SK-N-SH treated with all-trans-retinoic acid at 6 μM for 48 hours (cell line): ENCODE results near the gene CDKL2.
"Not testable (repeated sequence)": the region's sequence is repeated elsewhere in the genome, so short reads cannot be mapped to it uniquely, and the experiment has no call there.

Experiments used
- ATAC-seq: fragments of 200-7000 bp; cut with Tn5 transposase; 3 replicates; pipeline ENCODE4 v1.9.1; 2020; ENCODE audit warnings: mild to moderate bottlenecking, moderate library complexity
- ARNTL ChIP-seq: fragments of 450-650 bp; formaldehyde crosslinking; IDR thresholded peaks from 2 replicates; pipeline ENCODE4 v1.5.0; 2020; ENCODE audit warnings: low read depth, mild to moderate bottlenecking, moderate library complexity, borderline replicate concordance
- BACH2 ChIP-seq: fragments of 250-450 bp; sonication (Bioruptor Pico); IDR thresholded peaks from 2 replicates; pipeline ENCODE4 v1.9.0; 2021; ENCODE audit warnings: mild to moderate bottlenecking, borderline replicate concordance
- CSDC2 ChIP-seq: fragments of 250-450 bp; sonication (Bioruptor Pico); IDR thresholded peaks from 2 replicates; pipeline ENCODE4 v1.5.0; 2020; ENCODE audit warnings: mild to moderate bottlenecking, moderate library complexity
- ESRRG ChIP-seq: fragments of 250-450 bp; sonication (Bioruptor Pico); IDR thresholded peaks from 2 replicates; pipeline ENCODE4 v1.6.1; 2021; ENCODE audit warnings: mild to moderate bottlenecking
- GLIS3 ChIP-seq: fragments of 250-450 bp; sonication (Bioruptor Pico); IDR thresholded peaks from 2 replicates; pipeline ENCODE4 v1.5.0; 2020; ENCODE audit warnings: mild to moderate bottlenecking, moderate library complexity
- ISL1 ChIP-seq: fragments of 250-450 bp; sonication (Bioruptor Pico); IDR thresholded peaks from 2 replicates; pipeline ENCODE4 v2.1.2; 2022; ENCODE audit warnings: mild to moderate bottlenecking, moderate library complexity
- OSR1 ChIP-seq: fragments of 250-450 bp; sonication (Bioruptor Pico); IDR thresholded peaks from 2 replicates; pipeline ENCODE4 v1.8.0; 2022; ENCODE audit warnings: moderate library complexity, mild to moderate bottlenecking, inconsistent platforms
- SNAI2 ChIP-seq: fragments of 250-450 bp; sonication (Bioruptor Pico); IDR thresholded peaks from 2 replicates; pipeline ENCODE4 v1.5.0; 2020; ENCODE audit warnings: mild to moderate bottlenecking, moderate library complexity
- TCF4 ChIP-seq: fragments of 250-450 bp; sonication (Bioruptor Pico); IDR thresholded peaks from 2 replicates; pipeline ENCODE4 v1.8.0; 2021; ENCODE audit warnings: mild to moderate bottlenecking, moderate library complexity, borderline replicate concordance
- ZC3H10 ChIP-seq: fragments of 250-450 bp; sonication (Bioruptor Pico); IDR thresholded peaks from 2 replicates; pipeline ENCODE4 v1.5.1; 2021; ENCODE audit warnings: mild to moderate bottlenecking, moderate library complexity
- ZFP30 ChIP-seq: fragments of 450-650 bp; formaldehyde crosslinking; IDR thresholded peaks from 2 replicates; pipeline ENCODE4 v1.5.0; 2022; ENCODE audit warnings: mild to moderate bottlenecking, moderate library complexity
- ZNF565 ChIP-seq: fragments of 450-650 bp; formaldehyde crosslinking; conservative IDR thresholded peaks from 2 replicates; pipeline ENCODE4 v1.5.0; 2020; ENCODE audit warnings: low read depth, mild to moderate bottlenecking, moderate library complexity
- ZNF70 ChIP-seq: fragments of 450-650 bp; formaldehyde crosslinking; IDR thresholded peaks from 2 replicates; pipeline ENCODE4 v1.5.0; 2020; ENCODE audit warnings: mild to moderate bottlenecking, moderate library complexity
- ZNF8 ChIP-seq: fragments of 450-650 bp; formaldehyde crosslinking; IDR thresholded peaks from 2 replicates; pipeline ENCODE4 v1.5.0; 2020; ENCODE audit warnings: mild to moderate bottlenecking, moderate library complexity
- TF ChIP-seq, protein P1 (sequence below): fragments of 250-450 bp; sonication (Bioruptor Pico); IDR thresholded peaks from 2 replicates; pipeline ENCODE4 v1.8.0; 2021; ENCODE audit warnings: low read depth, mild to moderate bottlenecking, moderate library complexity, borderline replicate concordance
- TF ChIP-seq, protein P2 (sequence below): fragments of 250-450 bp; sonication (Bioruptor Pico); IDR thresholded peaks from 2 replicates; pipeline ENCODE4 v1.5.1; 2021; ENCODE audit warnings: mild to moderate bottlenecking, moderate library complexity
- TF ChIP-seq, protein P3 (sequence below): fragments of 250-450 bp; sonication (Bioruptor Pico); IDR thresholded peaks from 2 replicates; pipeline ENCODE4 v1.5.1; 2020; ENCODE audit warnings: low read depth, mild to moderate bottlenecking, moderate library complexity
- TF ChIP-seq, protein P4 (sequence below): fragments of 250-450 bp; sonication (Bioruptor Pico); IDR thresholded peaks from 2 replicates; pipeline ENCODE4 v1.5.0; 2020; ENCODE audit warnings: mild to moderate bottlenecking, moderate library complexity
- TF ChIP-seq, protein P5 (sequence below): fragments of 250-450 bp; sonication (Bioruptor Pico); IDR thresholded peaks from 2 replicates; pipeline ENCODE4 v1.8.0; 2020; ENCODE audit warnings: mild to moderate bottlenecking, moderate library complexity, borderline replicate concordance

The CDKL2 gene

DNA sequence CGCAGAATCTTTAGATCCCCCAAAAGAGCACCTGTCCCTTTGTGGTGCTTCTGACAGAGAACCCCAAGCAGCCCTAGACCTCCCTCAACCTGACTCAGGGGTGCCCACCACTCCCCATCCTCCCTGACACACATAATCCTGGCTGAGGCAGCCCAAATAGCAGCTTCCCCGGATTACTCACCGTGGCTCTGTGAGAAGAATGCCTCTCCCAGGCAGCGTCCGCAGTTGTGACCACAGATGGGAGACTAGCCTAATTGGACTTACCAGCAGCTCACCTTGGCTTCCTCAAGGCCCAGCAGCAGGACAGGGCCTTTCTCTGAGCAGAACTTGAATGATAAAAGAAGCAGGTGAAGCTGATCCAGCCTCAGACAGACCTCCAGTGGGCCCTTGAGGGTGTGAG is 84.8 kb downstream of the CDKL2 start:
- TF ChIP-seq ZFP30 (no peak), OSR1 (no peak), CSDC2 (no peak), TCF4 (no peak), GLIS3 (CRISPR knock-in tag) (no peak), ZNF8 (CRISPR knock-in tag) (no peak), ZNF70 (CRISPR knock-in tag) (no peak), ARNTL (CRISPR knock-in tag) (no peak), SNAI2 (CRISPR knock-in tag) (no peak), BACH2 (CRISPR knock-in tag) (no peak), ESRRG (CRISPR knock-in tag) (no peak), ZC3H10 (no peak)
- TF ChIP-seq, protein P1, sequence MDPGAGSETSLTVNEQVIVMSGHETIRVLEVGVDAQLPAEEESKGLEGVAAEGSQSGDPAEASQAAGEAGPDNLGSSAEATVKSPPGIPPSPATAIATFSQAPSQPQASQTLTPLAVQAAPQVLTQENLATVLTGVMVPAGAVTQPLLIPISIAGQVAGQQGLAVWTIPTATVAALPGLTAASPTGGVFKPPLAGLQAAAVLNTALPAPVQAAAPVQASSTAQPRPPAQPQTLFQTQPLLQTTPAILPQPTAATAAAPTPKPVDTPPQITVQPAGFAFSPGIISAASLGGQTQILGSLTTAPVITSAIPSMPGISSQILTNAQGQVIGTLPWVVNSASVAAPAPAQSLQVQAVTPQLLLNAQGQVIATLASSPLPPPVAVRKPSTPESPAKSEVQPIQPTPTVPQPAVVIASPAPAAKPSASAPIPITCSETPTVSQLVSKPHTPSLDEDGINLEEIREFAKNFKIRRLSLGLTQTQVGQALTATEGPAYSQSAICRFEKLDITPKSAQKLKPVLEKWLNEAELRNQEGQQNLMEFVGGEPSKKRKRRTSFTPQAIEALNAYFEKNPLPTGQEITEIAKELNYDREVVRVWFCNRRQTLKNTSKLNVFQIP (CRISPR knock-in tag): no peak
- TF ChIP-seq, protein P2, sequence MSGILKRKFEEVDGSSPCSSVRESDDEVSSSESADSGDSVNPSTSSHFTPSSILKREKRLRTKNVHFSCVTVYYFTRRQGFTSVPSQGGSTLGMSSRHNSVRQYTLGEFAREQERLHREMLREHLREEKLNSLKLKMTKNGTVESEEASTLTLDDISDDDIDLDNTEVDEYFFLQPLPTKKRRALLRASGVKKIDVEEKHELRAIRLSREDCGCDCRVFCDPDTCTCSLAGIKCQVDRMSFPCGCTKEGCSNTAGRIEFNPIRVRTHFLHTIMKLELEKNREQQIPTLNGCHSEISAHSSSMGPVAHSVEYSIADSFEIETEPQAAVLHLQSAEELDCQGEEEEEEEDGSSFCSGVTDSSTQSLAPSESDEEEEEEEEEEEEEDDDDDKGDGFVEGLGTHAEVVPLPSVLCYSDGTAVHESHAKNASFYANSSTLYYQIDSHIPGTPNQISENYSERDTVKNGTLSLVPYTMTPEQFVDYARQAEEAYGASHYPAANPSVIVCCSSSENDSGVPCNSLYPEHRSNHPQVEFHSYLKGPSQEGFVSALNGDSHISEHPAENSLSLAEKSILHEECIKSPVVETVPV (CRISPR knock-in tag): no peak
- TF ChIP-seq, protein P3, sequence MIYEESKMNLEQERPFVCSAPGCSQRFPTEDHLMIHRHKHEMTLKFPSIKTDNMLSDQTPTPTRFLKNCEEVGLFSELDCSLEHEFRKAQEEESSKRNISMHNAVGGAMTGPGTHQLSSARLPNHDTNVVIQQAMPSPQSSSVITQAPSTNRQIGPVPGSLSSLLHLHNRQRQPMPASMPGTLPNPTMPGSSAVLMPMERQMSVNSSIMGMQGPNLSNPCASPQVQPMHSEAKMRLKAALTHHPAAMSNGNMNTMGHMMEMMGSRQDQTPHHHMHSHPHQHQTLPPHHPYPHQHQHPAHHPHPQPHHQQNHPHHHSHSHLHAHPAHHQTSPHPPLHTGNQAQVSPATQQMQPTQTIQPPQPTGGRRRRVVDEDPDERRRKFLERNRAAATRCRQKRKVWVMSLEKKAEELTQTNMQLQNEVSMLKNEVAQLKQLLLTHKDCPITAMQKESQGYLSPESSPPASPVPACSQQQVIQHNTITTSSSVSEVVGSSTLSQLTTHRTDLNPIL (CRISPR knock-in tag): no peak
- TF ChIP-seq, protein P4, sequence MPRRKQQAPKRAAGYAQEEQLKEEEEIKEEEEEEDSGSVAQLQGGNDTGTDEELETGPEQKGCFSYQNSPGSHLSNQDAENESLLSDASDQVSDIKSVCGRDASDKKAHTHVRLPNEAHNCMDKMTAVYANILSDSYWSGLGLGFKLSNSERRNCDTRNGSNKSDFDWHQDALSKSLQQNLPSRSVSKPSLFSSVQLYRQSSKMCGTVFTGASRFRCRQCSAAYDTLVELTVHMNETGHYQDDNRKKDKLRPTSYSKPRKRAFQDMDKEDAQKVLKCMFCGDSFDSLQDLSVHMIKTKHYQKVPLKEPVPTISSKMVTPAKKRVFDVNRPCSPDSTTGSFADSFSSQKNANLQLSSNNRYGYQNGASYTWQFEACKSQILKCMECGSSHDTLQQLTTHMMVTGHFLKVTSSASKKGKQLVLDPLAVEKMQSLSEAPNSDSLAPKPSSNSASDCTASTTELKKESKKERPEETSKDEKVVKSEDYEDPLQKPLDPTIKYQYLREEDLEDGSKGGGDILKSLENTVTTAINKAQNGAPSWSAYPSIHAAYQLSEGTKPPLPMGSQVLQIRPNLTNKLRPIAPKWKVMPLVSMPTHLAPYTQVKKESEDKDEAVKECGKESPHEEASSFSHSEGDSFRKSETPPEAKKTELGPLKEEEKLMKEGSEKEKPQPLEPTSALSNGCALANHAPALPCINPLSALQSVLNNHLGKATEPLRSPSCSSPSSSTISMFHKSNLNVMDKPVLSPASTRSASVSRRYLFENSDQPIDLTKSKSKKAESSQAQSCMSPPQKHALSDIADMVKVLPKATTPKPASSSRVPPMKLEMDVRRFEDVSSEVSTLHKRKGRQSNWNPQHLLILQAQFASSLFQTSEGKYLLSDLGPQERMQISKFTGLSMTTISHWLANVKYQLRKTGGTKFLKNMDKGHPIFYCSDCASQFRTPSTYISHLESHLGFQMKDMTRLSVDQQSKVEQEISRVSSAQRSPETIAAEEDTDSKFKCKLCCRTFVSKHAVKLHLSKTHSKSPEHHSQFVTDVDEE: no peak
- TF ChIP-seq, protein P5, sequence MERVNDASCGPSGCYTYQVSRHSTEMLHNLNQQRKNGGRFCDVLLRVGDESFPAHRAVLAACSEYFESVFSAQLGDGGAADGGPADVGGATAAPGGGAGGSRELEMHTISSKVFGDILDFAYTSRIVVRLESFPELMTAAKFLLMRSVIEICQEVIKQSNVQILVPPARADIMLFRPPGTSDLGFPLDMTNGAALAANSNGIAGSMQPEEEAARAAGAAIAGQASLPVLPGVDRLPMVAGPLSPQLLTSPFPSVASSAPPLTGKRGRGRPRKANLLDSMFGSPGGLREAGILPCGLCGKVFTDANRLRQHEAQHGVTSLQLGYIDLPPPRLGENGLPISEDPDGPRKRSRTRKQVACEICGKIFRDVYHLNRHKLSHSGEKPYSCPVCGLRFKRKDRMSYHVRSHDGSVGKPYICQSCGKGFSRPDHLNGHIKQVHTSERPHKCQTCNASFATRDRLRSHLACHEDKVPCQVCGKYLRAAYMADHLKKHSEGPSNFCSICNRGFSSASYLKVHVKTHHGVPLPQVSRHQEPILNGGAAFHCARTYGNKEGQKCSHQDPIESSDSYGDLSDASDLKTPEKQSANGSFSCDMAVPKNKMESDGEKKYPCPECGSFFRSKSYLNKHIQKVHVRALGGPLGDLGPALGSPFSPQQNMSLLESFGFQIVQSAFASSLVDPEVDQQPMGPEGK (CRISPR knock-in tag): no peak
- ATAC-seq: peak; percentile 15; the same call in 1 of the 3 replicates

DNA sequence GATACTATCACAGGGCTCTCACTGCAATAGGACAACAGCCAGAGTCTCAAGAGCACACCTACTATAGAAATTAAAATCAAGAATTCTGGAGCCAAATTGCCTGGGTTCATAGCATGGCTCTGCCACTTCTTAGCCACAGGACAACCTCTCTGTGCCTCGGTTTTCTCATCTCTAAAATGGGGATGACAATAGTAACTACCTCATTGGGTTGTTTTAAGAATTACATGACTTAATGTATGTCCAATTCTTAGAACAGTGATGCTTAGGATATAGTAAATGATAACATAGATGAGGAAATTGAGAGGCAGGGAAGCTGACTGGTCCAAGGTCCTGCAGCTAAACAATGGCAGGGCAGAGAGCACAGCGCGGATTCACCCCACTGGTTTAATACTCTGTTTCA is 85.5 kb downstream of the CDKL2 start:
- TF ChIP-seq ZNF8 (CRISPR knock-in tag) (no peak), BACH2 (CRISPR knock-in tag) (no peak), OSR1 (no peak), ZNF70 (CRISPR knock-in tag) (no peak), ZNF565 (CRISPR knock-in tag) (no peak), ISL1 (CRISPR knock-in tag) (no peak), SNAI2 (CRISPR knock-in tag) (no peak)
- TF ChIP-seq, protein P3 (CRISPR knock-in tag): no peak
- TF ChIP-seq, protein P2 (CRISPR knock-in tag): no peak
- TF ChIP-seq, all 23 proteins: peak for 0
- no peak for ATAC-seq

DNA sequence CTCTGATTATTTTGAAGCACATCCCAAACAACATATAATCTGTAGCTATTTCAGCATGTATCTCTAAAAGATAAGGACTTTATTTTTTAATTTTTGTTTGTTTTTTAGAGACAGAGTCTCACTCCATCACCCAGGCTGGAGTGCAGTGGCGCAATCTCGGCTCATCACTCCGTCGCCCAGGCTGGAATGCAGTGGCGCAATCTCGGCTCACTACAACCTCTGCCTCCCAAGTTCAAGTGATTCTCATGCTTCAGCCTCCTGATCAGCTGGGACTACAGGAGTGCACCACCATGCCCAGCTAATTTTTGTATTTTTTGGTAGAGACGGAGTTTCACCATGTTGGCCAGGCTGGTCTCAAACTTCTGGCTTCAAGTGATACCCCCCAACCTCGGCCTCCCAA is 86.1 kb downstream of the CDKL2 start:
- ATAC-seq: not testable (repeated sequence)
